Loucy (cell line): Measurements from ENCODE around the gene SRD5A1.

Source experiments
- H2AFZ ChIP-seq: fragments of 200-600 bp; sonication (generic); 2 replicates; pipeline ENCODE4 v1.6.0; 2016; ENCODE audit warnings: antibody characterized with exemption, mild to moderate bottlenecking, low read length, moderate library complexity
- H3F3A ChIP-seq: fragments of 200-600 bp; 2 replicates; pipeline ENCODE4 v1.6.0; 2016; ENCODE audit warnings: antibody characterized with exemption, low read depth, mild to moderate bottlenecking
- H3K27me3 ChIP-seq: fragments of 200-600 bp; sonication (generic); 2 replicates; pipeline ENCODE4 v1.6.1; 2014; ENCODE audit warnings: low read length, mild to moderate bottlenecking; ENCODE audit not compliant: insufficient read depth, poor library complexity, severe bottlenecking
- H3K36me3 ChIP-seq: fragments of 200-600 bp; sonication (generic); 2 replicates; pipeline ENCODE4 v1.6.1; 2016; ENCODE audit warnings: low read length; ENCODE audit not compliant: insufficient read depth
- H3K4me1 ChIP-seq: fragments of 200-600 bp; sonication (generic); 2 replicates; pipeline ENCODE4 v1.5.1; 2014; ENCODE audit warnings: low read length, mild to moderate bottlenecking; ENCODE audit not compliant: insufficient read depth, poor library complexity, severe bottlenecking
- H3K4me2 ChIP-seq: fragments of 200-600 bp; sonication (generic); 2 replicates; pipeline ENCODE4 v1.6.0; 2014; ENCODE audit warnings: antibody characterized with exemption, low read length, low read depth, mild to moderate bottlenecking; ENCODE audit not compliant: poor library complexity, severe bottlenecking
- H3K4me3 ChIP-seq: fragments of 200-600 bp; sonication (generic); 2 replicates; pipeline ENCODE4 v1.5.1; 2014; ENCODE audit warnings: low read length, mild to moderate bottlenecking, mixed read lengths; ENCODE audit not compliant: poor library complexity, severe bottlenecking
- H3K79me2 ChIP-seq: fragments of 200-600 bp; sonication (generic); 2 replicates; pipeline ENCODE4 v1.6.1; 2014; ENCODE audit warnings: low read length; ENCODE audit not compliant: insufficient read depth
- H3K9ac ChIP-seq: fragments of 200-600 bp; sonication (generic); 2 replicates; pipeline ENCODE4 v1.6.0; 2014; ENCODE audit warnings: mild to moderate bottlenecking, low read depth, low read length, moderate library complexity; ENCODE audit not compliant: poor library complexity, severe bottlenecking
- H3K9me2 ChIP-seq: fragments of 200-600 bp; sonication (generic); replicated peaks from 2 replicates; pipeline ENCODE4 v1.6.1; 2016; ENCODE audit warnings: low read depth, low read length, mixed read lengths
- H3K9me3 ChIP-seq: fragments of 200-600 bp; sonication (generic); 2 replicates; pipeline ENCODE4 v1.6.1; 2014; ENCODE audit warnings: mild to moderate bottlenecking, antibody characterized with exemption, low read length, low read depth; ENCODE audit not compliant: insufficient read depth
- H4K20me1 ChIP-seq: fragments of 200-600 bp; sonication (generic); 2 replicates; pipeline ENCODE4 v1.6.0; 2014; ENCODE audit warnings: antibody characterized with exemption, low read length, mild to moderate bottlenecking; ENCODE audit not compliant: insufficient read depth, poor library complexity, severe bottlenecking
- EZH2phosphoT487 ChIP-seq: fragments of 200-600 bp; IDR thresholded peaks from 2 replicates; pipeline ENCODE4 v1.6.1; 2018; ENCODE audit warnings: antibody characterized with exemption, mild to moderate bottlenecking, moderate library complexity, borderline replicate concordance
- TF ChIP-seq, protein P1 (sequence below): fragments of 200-600 bp; sonication (generic); conservative IDR thresholded peaks from 2 replicates; pipeline ENCODE4 v1.5.1; 2014; ENCODE audit warnings: mild to moderate bottlenecking, antibody characterized with exemption, low read length

The SRD5A1 gene

DNA sequence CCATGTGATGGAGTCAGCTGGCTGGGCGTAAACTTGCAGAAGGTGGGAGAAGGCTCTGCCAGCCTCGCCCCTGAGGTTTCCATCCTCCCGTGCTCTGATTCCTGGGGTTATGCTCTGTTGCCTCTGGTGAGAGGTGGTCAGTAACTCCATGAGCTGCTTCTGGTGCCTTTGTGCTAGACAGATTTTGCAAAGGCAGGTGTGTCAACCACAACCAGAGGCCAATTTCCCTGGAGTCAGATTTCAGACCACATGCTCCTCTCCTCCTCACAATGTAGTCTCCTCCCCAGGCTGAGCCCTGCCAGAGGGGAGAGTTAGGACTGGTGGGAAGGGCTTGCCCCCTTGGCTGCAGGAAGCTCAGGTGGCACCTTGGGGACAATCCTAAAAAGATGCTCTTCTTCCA, 41.2 kb downstream of the SRD5A1 start:
- Histone ChIP-seq H2AFZ (no peak overlapping the region), H3K4me1 (no peaks in the 10 kb centered on the region), H3K27me3 (no peaks in the 10 kb centered on the region), H3K79me2 (no peaks in the 10 kb centered on the region), H3K4me2 (no peak overlapping the region), H3K9me2 (no peaks in the 10 kb centered on the region), H3K9ac (no peak overlapping the region), H3K36me3 (no peaks in the 10 kb centered on the region), H3K9me3 (no peaks in the 10 kb centered on the region), H3K4me3 (no peak overlapping the region), H3F3A (no peaks in the 10 kb centered on the region), H4K20me1 (no peaks in the 10 kb centered on the region)
- TF ChIP-seq, protein P1, sequence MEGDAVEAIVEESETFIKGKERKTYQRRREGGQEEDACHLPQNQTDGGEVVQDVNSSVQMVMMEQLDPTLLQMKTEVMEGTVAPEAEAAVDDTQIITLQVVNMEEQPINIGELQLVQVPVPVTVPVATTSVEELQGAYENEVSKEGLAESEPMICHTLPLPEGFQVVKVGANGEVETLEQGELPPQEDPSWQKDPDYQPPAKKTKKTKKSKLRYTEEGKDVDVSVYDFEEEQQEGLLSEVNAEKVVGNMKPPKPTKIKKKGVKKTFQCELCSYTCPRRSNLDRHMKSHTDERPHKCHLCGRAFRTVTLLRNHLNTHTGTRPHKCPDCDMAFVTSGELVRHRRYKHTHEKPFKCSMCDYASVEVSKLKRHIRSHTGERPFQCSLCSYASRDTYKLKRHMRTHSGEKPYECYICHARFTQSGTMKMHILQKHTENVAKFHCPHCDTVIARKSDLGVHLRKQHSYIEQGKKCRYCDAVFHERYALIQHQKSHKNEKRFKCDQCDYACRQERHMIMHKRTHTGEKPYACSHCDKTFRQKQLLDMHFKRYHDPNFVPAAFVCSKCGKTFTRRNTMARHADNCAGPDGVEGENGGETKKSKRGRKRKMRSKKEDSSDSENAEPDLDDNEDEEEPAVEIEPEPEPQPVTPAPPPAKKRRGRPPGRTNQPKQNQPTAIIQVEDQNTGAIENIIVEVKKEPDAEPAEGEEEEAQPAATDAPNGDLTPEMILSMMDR, result no peak
- no peak for TF ChIP-seq EZH2phosphoT487

DNA sequence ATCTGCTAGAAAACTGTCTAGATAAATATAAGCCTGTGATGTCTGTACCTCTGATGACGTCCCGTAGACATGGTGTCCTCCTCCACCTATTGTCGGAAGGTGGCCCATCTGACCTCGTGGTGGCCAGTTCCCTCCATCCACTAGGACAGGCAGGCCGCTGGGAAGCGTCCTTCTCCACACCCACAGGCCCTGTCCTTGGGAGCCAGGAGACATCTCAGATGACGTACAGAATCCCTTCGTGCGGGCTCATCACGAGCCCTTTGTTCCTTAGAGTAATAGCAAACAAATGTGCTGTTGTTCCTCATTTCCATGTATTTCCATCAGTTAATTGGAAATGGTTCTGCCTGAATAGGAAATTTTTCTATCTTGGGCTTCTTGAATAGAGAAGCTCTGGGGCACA, 41.6 kb downstream of the SRD5A1 start:
- no peak for TF ChIP-seq EZH2phosphoT487
- TF ChIP-seq, protein P1, result no peak
- Histone ChIP-seq H3K27me3 (no peaks in the 10 kb centered on the region), H4K20me1 (no peaks in the 10 kb centered on the region), H3K4me2 (no peak overlapping the region), H3K79me2 (no peaks in the 10 kb centered on the region), H3K9me3 (no peaks in the 10 kb centered on the region), H3K36me3 (no peaks in the 10 kb centered on the region), H3K4me3 (no peak overlapping the region), H3F3A (no peaks in the 10 kb centered on the region), H2AFZ (no peak overlapping the region), H3K9ac (no peak overlapping the region), H3K4me1 (no peaks in the 10 kb centered on the region), H3K9me2 (no peaks in the 10 kb centered on the region)

DNA sequence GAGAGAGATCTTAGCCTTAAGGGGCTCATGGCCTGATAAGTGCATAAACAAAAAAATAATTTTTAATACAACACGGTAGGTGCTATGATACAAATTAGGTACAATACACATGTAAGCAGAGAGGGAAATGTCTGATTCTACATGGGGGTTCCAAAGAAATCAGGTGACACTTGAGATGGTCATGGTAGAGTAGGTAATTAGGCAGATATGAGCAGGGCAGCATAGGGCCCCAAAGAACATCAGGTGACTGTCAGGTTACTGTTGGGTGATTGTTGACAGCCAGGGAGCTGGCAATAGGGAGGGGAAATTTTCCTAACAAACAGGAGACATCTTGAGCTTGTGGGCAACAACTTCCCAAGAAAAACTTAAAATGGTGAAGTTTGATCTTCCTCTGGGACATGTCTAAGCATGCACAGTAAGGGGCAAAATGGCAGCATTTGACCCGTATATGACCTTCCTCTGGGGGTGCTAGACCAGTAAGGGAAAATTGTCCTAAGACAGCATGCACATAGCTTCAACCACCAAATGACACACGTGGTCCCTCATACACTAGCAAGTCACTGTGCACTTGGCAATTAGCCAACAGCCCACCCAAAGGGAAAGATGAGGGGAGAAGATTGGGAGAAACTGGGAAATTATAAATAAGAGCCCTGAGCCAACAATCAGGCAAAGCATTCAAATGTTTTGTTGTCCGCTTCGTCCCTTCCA, 42.7 kb downstream of the SRD5A1 start:
- Histone ChIP-seq H3F3A (no peaks in the 10 kb centered on the region), H3K36me3 (no peaks in the 10 kb centered on the region), H3K4me2 (no peak overlapping the region), H3K9me3 (no peaks in the 10 kb centered on the region; the same call in 1 of the 2 replicates), H3K9ac (no peak overlapping the region), H3K4me1 (no peaks in the 10 kb centered on the region), H3K9me2 (no peaks in the 10 kb centered on the region), H3K79me2 (no peaks in the 10 kb centered on the region), H4K20me1 (no peaks in the 10 kb centered on the region), H3K4me3 (no peak overlapping the region), H3K27me3 (no peaks in the 10 kb centered on the region), H2AFZ (no peak overlapping the region)
- TF ChIP-seq EZH2phosphoT487, result no peak
- TF ChIP-seq, protein P1, result peak; percentile 24; the same call in 1 of the 2 replicates
